ENCODE data around the gene MED19.

GRCh38 chr11:57667736-57668433 lies 44.1 kb downstream of the MED19 start, which contains the start of gene ZDHHC5:
- TF ChIP-seq CTCF (IDR thresholded peaks at IDR 0.05; ENCODE audit: borderline replicate concordance, extremely low read depth, low read length, poor library complexity, severe bottlenecking) = peak; percentile 62
- no peak for TF ChIP-seq EZH2 (IDR thresholded peaks at IDR 0.05; ENCODE audit: borderline replicate concordance, low read depth, low read length, severe bottlenecking)
